ENCODE results near the gene ERC2. TPM values are rescaled to one million over a fixed set of nuclear protein-coding genes. Genes with fewer than 3 reads are reported as not detected.
"Not testable (repeated sequence)": the region's sequence is repeated elsewhere in the genome, so short reads cannot be mapped to it uniquely, and the experiment has no call there.

The ERC2 gene
- total RNA-seq, 1 donor from 2014 or later, result 0.65 TPM

DNA sequence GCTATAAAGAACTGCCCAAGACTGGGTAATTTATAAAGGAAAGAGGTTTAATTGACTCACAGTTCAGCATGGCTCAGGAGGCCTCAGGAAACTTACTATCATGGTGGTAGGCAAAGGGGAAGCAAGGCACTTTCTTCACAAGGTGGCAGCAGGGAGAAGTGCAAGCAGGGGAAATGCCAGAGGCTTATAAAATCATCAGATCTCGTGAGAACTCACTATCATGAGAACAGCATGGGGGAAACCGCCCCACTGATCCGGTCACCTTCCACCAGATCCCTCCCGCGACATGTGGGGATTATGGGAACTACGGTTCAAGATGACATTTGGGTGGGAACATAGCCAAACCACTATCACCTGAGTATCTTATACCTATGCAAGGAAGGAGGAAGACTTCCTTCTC, 963.2 kb downstream of the ERC2 start:
- H3K36me3 Mint-ChIP-seq (ENCODE audit: low read depth); DNase-seq (ENCODE audit: low spot score); H3K9me3 Mint-ChIP-seq (ENCODE audit: low read depth); H3K4me1 Mint-ChIP-seq (ENCODE audit: low read depth); H3K27ac Mint-ChIP-seq (ENCODE audit: unreplicated experiment); H3K27me3 Mint-ChIP-seq (ENCODE audit: low read depth); H3K4me3 Mint-ChIP-seq (ENCODE audit: unreplicated experiment): not testable (repeated sequence)
- TF ChIP-seq, protein P1, sequence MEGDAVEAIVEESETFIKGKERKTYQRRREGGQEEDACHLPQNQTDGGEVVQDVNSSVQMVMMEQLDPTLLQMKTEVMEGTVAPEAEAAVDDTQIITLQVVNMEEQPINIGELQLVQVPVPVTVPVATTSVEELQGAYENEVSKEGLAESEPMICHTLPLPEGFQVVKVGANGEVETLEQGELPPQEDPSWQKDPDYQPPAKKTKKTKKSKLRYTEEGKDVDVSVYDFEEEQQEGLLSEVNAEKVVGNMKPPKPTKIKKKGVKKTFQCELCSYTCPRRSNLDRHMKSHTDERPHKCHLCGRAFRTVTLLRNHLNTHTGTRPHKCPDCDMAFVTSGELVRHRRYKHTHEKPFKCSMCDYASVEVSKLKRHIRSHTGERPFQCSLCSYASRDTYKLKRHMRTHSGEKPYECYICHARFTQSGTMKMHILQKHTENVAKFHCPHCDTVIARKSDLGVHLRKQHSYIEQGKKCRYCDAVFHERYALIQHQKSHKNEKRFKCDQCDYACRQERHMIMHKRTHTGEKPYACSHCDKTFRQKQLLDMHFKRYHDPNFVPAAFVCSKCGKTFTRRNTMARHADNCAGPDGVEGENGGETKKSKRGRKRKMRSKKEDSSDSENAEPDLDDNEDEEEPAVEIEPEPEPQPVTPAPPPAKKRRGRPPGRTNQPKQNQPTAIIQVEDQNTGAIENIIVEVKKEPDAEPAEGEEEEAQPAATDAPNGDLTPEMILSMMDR (IDR thresholded peaks at IDR 0.05), result peak; percentile 74

- no peaks in the 10 kb centered on the region for H3K4me1 Mint-ChIP-seq (ENCODE audit: low read depth)
- H3K27ac Mint-ChIP-seq (ENCODE audit: unreplicated experiment), result no peak overlapping the region
- H3K9me3 Mint-ChIP-seq (ENCODE audit: low read depth), result no peaks in the 10 kb centered on the region
- TF ChIP-seq, protein P1 (IDR thresholded peaks at IDR 0.05), result no peak
- H3K4me3 Mint-ChIP-seq (ENCODE audit: unreplicated experiment), result no peak overlapping the region
- H3K27me3 Mint-ChIP-seq (ENCODE audit: low read depth), result no peaks in the 10 kb centered on the region
- no peaks in the 10 kb centered on the region for H3K36me3 Mint-ChIP-seq (ENCODE audit: low read depth)
- no peak for DNase-seq (ENCODE audit: low spot score)
Measured at GRCh38 chr3:55501905-55502304, 966.4 kb downstream of the ERC2 start.

GRCh38 chr3:55500555-55501330, 967.5 kb downstream of the ERC2 start:
- Mint-ChIP-seq H3K27ac (ENCODE audit: unreplicated experiment) (no peak overlapping the region), H3K27me3 (ENCODE audit: low read depth) (no peaks in the 10 kb centered on the region), H3K36me3 (ENCODE audit: low read depth) (no peaks in the 10 kb centered on the region), H3K4me1 (ENCODE audit: low read depth) (no peaks in the 10 kb centered on the region), H3K4me3 (ENCODE audit: unreplicated experiment) (no peak overlapping the region), H3K9me3 (ENCODE audit: low read depth) (no peaks in the 10 kb centered on the region)
- DNase-seq (ENCODE audit: low spot score), result no peak
- TF ChIP-seq, protein P1 (IDR thresholded peaks at IDR 0.05), result no peak

GRCh38 chr3:55498520-55498919, 969.7 kb downstream of the ERC2 start:
- Mint-ChIP-seq H3K9me3 (ENCODE audit: low read depth) (no peaks in the 10 kb centered on the region), H3K4me3 (ENCODE audit: unreplicated experiment) (no peak overlapping the region), H3K36me3 (ENCODE audit: low read depth) (no peaks in the 10 kb centered on the region), H3K27ac (ENCODE audit: unreplicated experiment) (no peak overlapping the region), H3K27me3 (ENCODE audit: low read depth) (no peaks in the 10 kb centered on the region), H3K4me1 (ENCODE audit: low read depth) (no peaks in the 10 kb centered on the region)
- DNase-seq (ENCODE audit: low spot score), result no peak
- TF ChIP-seq, protein P1 (IDR thresholded peaks at IDR 0.05), result no peak

DNA sequence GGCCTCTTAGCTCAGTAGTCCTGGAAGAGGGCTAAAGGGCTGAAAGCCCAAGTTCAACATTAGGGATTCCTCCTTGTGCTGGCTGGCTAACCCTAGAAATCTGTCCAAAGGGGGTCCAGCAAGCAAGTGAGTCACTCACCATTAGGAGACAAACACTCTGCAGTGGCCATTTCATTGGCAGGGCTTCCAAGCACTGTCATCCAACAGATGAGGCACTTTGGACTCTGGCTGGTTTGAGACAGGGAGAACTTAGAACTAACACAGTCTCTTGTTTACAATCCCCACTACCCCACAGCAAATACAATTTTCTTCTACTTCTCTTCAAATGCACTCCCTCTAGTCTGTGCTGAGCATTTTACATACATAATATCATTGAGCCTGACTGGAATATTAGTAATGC, 971.0 kb downstream of the ERC2 start:
- Mint-ChIP-seq H3K4me1 (ENCODE audit: low read depth) (no peaks in the 10 kb centered on the region), H3K36me3 (ENCODE audit: low read depth) (no peaks in the 10 kb centered on the region), H3K9me3 (ENCODE audit: low read depth) (no peaks in the 10 kb centered on the region), H3K4me3 (ENCODE audit: unreplicated experiment) (no peak overlapping the region), H3K27me3 (ENCODE audit: low read depth) (no peaks in the 10 kb centered on the region), H3K27ac (ENCODE audit: unreplicated experiment) (no peak overlapping the region)
- TF ChIP-seq, protein P1 (IDR thresholded peaks at IDR 0.05), result no peak
- no peak for DNase-seq (ENCODE audit: low spot score)

Measured in chondrocyte (in vitro differentiated cells).